ENCODE results near the gene CMKLR1. TPM values are rescaled to one million over a fixed set of nuclear protein-coding genes. Genes with fewer than 3 reads are reported as not detected.

The CMKLR1 gene
- total and polyA plus RNA-seq, 9 of the 15 experiments (the other 6 are each of a cell fraction or from before 2014, with no cell fraction given), result 0.11 to 1.4 (median 0.20) TPM

DNA sequence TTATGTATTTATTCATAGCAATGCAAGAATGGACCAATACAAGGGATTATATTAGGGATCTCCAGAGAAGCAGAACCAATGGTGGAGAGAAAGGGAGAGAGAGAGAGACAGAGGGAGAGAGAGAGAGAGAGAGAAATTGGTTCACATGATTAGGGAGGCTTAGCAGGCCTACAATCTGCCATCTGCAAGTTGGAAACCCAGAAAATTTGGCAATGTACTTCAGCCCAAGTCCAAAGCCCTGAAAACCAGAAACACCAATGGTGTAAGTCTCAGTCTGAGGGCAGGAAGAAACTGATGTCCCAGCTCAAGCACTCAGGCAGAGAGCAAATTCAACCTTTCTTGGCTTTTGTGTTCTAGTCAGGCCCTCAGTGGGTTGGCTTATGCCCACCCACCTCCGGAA, 48.7 kb upstream of the CMKLR1 start:
- ChIA-PET POLR2A (no interaction called here), CTCF (ENCODE audit: low intra/inter-chr PET ratio) (no interaction called here)
- no peaks in the 10 kb centered on the region for H3K79me2 ChIP-seq (ENCODE audit: control insufficient read depth, insufficient read depth, low read length)
- no peaks in the 10 kb centered on the region for H3K4me1 ChIP-seq (replicated peaks in 1 of 2; ENCODE audit: control insufficient read depth in 2 of 2, insufficient read depth in 2 of 2, low read length in 2 of 2)
- no peak overlapping the region for H3K4me2 ChIP-seq (ENCODE audit: insufficient read depth, low read length)
- no peak for FAIRE-seq
- H2AFZ ChIP-seq (ENCODE audit: low read depth, low read length), result no peak overlapping the region
- no TSS peak for BruUV-seq (replicated peaks)
- in situ Hi-C loops (cut with MboI) (no loop called here), intact Hi-C loops (cut with micrococcal nuclease) (no loop called here)
- no peak overlapping the region for H3K4me3 ChIP-seq
- no peak for ATAC-seq
- no peaks in the 10 kb centered on the region for H4K20me1 ChIP-seq (replicated peaks; ENCODE audit: control insufficient read depth, insufficient read depth, low read length)
- 0% methylated on average over 1 of the region's 1 CpG for WGBS (ENCODE audit: insufficient coverage, low coverage, missing lambda C conversion rate)
- H3K36me3 ChIP-seq (ENCODE audit: control insufficient read depth, insufficient read depth, low read length), result no peaks in the 10 kb centered on the region
- no peaks in the 10 kb centered on the region for H3K9me1 ChIP-seq (ENCODE audit: control insufficient read depth, insufficient read depth, low read length)
- H3K27ac ChIP-seq (ENCODE audit: extremely low read depth, low read depth, low read length), result no peak overlapping the region
- H3K27me3 ChIP-seq (ENCODE audit: control insufficient read depth in 2 of 2, insufficient read depth in 2 of 2, low read length in 2 of 2), result peaks cover 0 to 5% of the 10 kb centered on the region in 2 experiments; a peak in 2 of 5 replicates
- no peak for TF ChIP-seq RBM15 (IDR thresholded peaks at IDR 0.05; ENCODE audit: insufficient read depth, low read length)
- no peak for TF ChIP-seq ETV1 (tag; conservative IDR thresholded peaks at IDR 0.05; ENCODE audit: low read depth)
- TF ChIP-seq ZNF583 (CRISPR knock-in tag; IDR thresholded peaks at IDR 0.05), result no peak
- TF ChIP-seq SRSF1 (IDR thresholded peaks at IDR 0.05; ENCODE audit: low read depth, low read length), result no peak
- no peak for TF ChIP-seq NR0B1 (IDR thresholded peaks at IDR 0.05; ENCODE audit: partially characterized antibody)
- no peak for TF ChIP-seq ZNF184 (CRISPR knock-in tag; IDR thresholded peaks at IDR 0.05)
- TF ChIP-seq ZFX (CRISPR knock-in tag; IDR thresholded peaks at IDR 0.05), result no peak
- no peak for TF ChIP-seq MCM7 (IDR thresholded peaks at IDR 0.05)
- no peak for TF ChIP-seq ZNF384 (IDR thresholded peaks at IDR 0.05; ENCODE audit: low read depth, low read length)
- no peak for TF ChIP-seq GATAD2A (IDR thresholded peaks at IDR 0.05)
- no peaks in the 10 kb centered on the region for H3K9me3 ChIP-seq (replicated peaks; ENCODE audit: control insufficient read depth, insufficient read depth, low read depth, low read length)
- no peak for DNase-seq (ENCODE audit: extremely low read depth in 1 of 4, low spot score in 3 of 4)
- H3K9ac ChIP-seq (ENCODE audit: insufficient read depth in 1 of 2, low read depth in 2 of 2, low read length in 2 of 2), result no peak overlapping the region

All from K562 (cell line).